ENCODE measurements around the gene AFAP1L2.

The AFAP1L2 gene

DNA sequence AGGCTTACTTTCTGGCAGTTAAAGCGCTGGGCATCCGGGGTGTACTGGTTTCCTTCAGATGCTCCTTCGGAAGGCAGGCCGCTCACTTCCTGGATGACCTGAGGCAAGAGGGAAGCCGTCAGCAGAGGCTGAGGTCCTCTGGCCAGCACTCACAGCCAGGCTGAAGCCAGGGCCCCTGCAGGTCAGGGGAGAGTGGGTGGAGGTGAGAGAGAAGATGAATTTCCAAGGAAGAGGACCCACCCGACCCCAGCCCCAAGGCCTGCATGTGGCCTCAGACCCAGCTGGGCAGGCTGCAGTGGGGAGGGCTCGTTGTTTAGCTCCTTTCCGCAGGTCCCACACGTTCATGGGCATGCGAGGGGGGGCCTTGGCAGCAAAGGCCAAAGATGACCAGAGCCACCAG, 94.0 kb downstream of the AFAP1L2 start:
- no peak for ATAC-seq
- no peak for DNase-seq

GRCh38 chr10:114309364-114309651, 95.0 kb downstream of the AFAP1L2 start:
- DNase-seq (no peak), ATAC-seq (no peak)

GRCh38 chr10:114308531-114309363, 95.6 kb downstream of the AFAP1L2 start:
- DNase-seq: no peak
- ATAC-seq: no peak

GRCh38 chr10:114307731-114308130, 96.6 kb downstream of the AFAP1L2 start:
- no peak for DNase-seq
- no peak for ATAC-seq

DNA sequence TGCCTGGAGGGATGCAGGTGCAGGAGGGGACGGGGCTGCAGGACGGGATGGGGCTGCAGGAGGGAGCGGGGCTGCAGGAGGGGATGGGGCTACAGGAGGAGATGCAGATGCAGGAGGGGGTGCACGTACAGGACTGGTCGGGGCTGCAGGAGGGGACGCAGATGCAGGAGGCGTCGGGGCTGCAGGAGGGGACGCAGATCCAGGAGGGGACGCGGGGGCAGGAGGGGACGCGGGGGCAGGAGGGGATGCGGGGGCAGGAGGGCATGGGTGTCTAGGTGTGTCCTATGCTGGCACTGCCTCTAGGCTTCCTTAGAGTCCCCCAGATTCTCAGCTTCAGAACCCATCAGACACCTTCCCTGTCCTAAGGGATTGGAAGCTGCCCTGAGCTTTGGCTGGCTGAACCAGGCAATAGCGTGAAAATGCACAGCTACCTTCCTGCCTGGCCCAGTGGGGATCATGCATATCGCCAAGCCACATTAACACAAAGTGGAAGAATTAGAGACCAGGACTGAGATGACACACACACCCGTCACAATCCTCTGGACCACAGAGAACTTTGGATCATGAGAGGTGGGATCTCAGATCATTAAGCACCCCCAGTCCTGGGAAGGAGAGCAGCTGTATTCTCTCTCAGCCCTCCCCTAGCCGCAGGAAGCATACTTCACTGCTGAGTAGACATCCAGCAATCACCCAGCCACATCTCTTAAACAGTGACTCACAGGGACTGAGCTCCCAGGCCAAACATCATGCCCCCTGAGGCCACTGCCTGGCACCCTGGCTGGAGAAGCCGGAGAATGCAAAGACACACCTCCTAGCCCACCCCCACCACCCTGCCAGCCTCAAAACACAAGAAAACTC, 98.0 kb downstream of the AFAP1L2 start:
- DNase-seq (no peak), ATAC-seq (no peak)

DNA sequence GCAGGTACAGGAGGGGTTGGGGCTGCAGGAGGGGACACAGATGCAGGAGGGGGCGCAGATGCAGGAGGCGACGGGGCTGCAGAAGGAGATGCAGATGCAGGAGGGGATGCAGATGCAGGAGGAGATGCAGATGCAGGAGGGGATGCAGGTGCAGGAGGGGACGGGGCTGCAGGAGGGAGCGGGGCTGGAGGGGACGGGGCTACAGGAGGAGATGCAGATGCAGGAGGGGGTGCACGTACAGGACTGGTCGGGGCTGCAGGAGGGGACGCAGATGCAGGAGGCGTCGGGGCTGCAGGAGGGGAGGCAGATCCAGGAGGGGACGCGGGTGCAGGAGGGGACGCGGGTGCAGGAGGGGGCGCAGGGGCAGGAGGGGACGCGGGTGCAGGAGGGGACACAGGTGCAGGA, 98.8 kb downstream of the AFAP1L2 start:
- no peak for DNase-seq
- no peak for ATAC-seq

- ATAC-seq (peak; percentile 63), DNase-seq (peak; percentile 71)
These were observed 99.5 kb downstream of the AFAP1L2 start for GRCh38 chr10:114304571-114305421.

- DNase-seq (peak; percentile 84), ATAC-seq (peak; percentile 58)
These were observed 100.2 kb downstream of the AFAP1L2 start for GRCh38 chr10:114304017-114304570.

DNA sequence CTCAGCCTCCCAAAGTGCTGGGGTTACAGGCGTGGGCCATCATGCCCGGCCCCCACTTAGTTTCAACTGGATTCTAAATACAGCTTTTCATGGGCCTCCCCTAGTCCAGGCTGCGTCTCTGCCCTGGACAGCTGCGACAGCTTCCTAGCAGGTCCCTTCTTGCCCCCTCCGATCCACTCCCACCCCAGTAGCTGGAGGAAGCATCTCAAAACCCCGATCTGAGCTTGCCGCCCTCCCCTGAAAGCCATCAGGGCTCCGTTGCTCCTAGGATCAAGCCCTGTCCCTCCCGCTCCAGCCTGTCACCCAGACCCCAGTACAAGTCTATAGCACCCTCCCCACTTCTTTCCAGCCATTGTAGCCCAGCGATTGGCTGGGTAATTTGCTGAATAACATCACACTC, 100.7 kb downstream of the AFAP1L2 start:
- DNase-seq (no peak), ATAC-seq (no peak)

DNA sequence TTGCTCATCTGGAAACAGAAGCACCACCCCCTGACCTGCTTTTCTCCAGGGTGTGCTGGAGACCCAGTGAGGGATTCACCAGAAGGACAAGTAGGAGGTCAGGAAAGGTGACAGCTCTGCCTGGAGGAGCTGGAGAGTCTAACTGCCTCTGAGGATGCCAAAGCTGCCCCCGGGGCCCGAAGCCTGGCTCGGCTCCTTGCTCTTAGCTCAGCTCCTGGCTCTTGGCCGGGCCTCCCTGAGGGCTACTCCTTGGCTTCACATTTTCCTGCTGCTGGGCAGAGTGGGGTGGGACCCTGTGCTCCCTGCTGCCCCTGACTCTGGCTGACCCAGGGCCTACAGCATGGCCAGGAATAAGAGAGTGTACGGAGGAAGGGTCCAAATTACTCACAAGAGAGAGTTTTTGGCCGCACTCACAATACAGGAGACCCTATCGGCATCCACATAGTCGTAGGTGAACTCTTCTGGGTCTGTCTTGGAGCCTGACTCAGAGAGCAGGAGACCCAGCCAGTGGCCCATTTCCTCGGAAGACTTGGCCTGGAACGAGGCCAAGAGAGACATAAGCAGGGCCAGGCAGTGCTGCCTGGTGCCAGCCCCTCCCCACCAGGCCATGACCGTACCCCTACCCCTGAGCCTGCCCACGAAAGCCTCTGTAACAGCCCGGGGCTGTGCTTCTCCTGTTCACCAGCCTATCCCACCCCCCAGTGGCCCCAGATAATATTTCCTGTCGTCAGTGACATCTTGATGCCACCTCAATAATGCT, 102.2 kb downstream of the AFAP1L2 start:
- ATAC-seq (no peak), DNase-seq (no peak)

DNA sequence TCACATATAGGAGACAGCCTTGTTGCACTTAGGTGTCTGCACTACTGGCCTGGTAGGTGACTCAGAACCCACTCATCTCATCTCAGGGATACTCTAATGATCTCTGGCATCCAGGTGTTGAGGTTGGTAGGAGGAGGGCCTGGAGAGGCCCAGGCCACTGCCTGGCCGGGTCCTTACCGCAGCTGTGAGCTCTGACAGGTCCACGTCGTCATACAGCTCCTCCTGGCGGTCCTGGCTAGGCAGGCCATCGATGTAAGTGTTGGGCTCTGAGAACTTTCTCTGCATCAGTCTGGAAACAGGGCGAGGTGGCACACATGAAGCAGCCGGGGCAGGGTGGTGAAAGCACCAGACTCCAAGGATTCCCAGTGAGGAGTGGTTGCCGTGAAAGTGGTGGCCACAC, 103.1 kb downstream of the AFAP1L2 start:
- DNase-seq (no peak), ATAC-seq (no peak)

DNA sequence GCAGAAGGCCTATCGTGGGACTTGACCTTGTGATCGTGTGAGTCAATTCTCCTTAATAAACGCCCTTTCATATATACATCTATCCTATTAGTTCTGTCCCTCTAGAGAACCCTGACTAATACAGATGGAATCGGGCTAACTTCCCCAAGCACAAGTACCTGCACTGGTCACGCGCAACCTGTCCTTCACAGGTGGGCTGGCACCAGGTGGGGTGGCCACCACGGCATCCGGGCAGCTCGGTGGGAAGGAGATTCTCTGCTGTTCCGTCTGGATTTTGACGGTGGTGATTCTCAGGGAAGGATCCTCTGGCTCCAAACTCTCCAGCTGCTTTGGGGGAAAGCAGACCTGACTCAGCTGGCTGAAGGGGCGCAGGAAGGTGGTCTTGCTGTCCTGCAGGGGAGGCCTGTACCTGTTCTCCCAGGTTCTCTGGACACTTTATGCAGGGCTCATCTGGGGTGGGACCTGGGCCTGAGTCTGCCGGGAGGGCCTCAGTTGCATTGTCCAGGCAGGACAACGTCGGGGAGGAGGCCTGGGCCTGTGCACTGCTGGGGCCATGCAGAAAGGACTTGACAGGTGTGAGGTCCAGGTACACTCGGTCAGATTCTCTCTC, 104.2 kb downstream of the AFAP1L2 start:
- no peak for DNase-seq

GRCh38 chr10:114297136-114297705, 107.1 kb downstream of the AFAP1L2 start:
- ATAC-seq: no peak

More for the DNA sequence above, 104.2 kb downstream of the AFAP1L2 start:
- no peak for ATAC-seq

GRCh38 chr10:114295393-114295792, 108.9 kb downstream of the AFAP1L2 start:
- DNase-seq (no peak), ATAC-seq (no peak)

More at GRCh38 chr10:114297136-114297705, 107.1 kb downstream of the AFAP1L2 start:
- DNase-seq: no peak

DNA sequence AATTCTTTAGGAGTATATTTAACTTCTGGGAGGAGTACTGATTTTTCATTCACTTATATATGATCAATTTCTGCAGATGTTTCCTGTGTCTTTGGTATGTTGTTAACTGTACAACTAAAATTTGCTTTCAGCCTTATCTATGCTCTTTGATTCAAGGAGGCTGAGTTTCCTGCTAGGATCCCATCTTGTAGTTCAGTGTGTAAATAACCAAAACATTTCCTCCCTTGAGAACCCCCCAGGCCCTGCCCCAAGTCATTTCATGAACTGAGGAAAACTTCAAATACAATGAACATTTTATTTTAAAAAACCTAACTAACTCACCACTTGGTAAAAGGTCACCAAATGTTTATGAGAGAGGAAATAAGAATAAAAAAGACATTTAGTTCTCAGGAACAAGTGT, 109.8 kb downstream of the AFAP1L2 start:
- no peak for ATAC-seq
- no peak for DNase-seq

GRCh38 chr10:114293075-114293474, 111.2 kb downstream of the AFAP1L2 start:
- DNase-seq (no peak), ATAC-seq (no peak)

GRCh38 chr10:114291516-114291915, 112.8 kb downstream of the AFAP1L2 start:
- ATAC-seq (no peak), DNase-seq (no peak)

DNA sequence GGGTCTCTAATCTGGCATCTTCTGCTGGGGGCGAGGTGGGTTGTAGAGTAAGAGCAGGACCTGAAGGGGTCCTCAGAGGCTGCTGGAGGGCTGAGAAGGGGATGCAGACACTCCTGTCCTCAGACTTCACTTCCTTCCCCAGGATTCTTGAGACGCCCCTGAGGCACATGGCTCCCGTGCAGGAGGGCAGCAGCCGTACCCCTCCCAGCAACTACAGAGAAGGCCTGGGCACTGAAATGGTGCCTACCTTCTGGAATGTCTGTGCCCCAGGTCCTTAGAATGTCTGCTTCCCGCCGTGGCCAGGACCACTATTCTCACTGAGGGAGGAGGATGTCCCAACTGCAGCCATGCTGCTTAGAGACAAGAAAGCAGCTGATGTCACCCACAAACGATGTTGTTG, 113.2 kb downstream of the AFAP1L2 start:
- DNase-seq (no peak), ATAC-seq (no peak)

DNA sequence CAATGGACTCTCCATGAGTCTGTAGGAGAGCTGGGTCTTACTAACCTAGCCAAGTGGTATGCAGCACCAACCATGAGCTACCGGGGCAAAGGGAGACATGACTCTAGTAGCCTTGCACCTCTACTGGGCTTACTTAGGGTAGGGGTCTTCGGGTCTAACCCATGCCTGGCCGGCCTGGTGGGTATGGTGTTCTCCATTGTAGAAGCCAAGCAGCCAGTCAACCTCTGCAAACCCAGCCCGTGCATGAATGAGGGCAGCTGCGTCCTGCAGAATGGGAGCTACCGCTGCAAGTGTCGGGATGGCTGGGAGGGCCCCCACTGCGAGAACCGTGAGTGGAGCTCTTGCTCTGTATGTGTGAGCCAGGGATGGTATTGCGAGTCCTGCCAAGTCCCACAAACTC, 114.3 kb downstream of the AFAP1L2 start:
- ATAC-seq: no peak
- no peak for DNase-seq

GRCh38 chr10:114289096-114289436, 115.2 kb downstream of the AFAP1L2 start:
- ATAC-seq: no peak
- no peak for DNase-seq
